GM12878 (cell line): Measurements from ENCODE around the gene CREB3L1. TPM values are rescaled to one million over a fixed set of nuclear protein-coding genes. Genes with fewer than 3 reads are reported as not detected.

Source experiments
- ATF7 ChIP-seq: fragments of 450-650 bp; IDR thresholded peaks from 2 replicates; pipeline ENCODE4 v1.6.1; 2016; ENCODE audit warnings: low read depth, mild to moderate bottlenecking
- BCLAF1 ChIP-seq: fragments of 450-650 bp; IDR thresholded peaks from 2 replicates; pipeline ENCODE4 v1.6.1; 2017; ENCODE audit warnings: antibody characterized with exemption, mild to moderate bottlenecking, moderate library complexity
- CHD1 ChIP-seq: IDR thresholded peaks from 2 replicates; pipeline ENCODE4 v1.6.1; 2012; ENCODE audit warnings: low read depth, low read length, improper control_type of control experiment
- CHD2 ChIP-seq: IDR thresholded peaks from 2 replicates; pipeline ENCODE4 v1.6.1; 2011; ENCODE audit warnings: low read depth, low read length, improper control_type of control experiment, borderline replicate concordance
- CREM ChIP-seq: IDR thresholded peaks from 2 replicates; pipeline ENCODE4 v1.6.1; 2014; ENCODE audit warnings: antibody characterized with exemption, low read depth
- ESRRA ChIP-seq: IDR thresholded peaks from 2 replicates; pipeline ENCODE4 v1.6.1; 2012; ENCODE audit warnings: mild to moderate bottlenecking, low read length, improper control_type of control experiment
- HCFC1 ChIP-seq: fragments of 150-350 bp; IDR thresholded peaks from 2 replicates; pipeline ENCODE4 v1.6.1; 2014; ENCODE audit warnings: low read length
- JUNB ChIP-seq: IDR thresholded peaks from 2 replicates; pipeline ENCODE4 v1.6.1; 2016; ENCODE audit warnings: antibody characterized with exemption, mild to moderate bottlenecking
- KAT2A ChIP-seq: conservative IDR thresholded peaks from 2 replicates; pipeline ENCODE4 v1.6.1; 2011; ENCODE audit warnings: low read depth, low read length; ENCODE audit not compliant: control insufficient read depth
- KLF5 ChIP-seq: fragments of 450-650 bp; IDR thresholded peaks from 2 replicates; pipeline ENCODE4 v1.6.1; 2014; ENCODE audit warnings: mild to moderate bottlenecking; ENCODE audit not compliant: partially characterized antibody
- NBN ChIP-seq: fragments of 450-650 bp; IDR thresholded peaks from 2 replicates; pipeline ENCODE4 v1.6.1; 2016
- POLR2AphosphoS2 ChIP-seq: IDR thresholded peaks from 2 replicates; pipeline ENCODE4 v1.6.1; 2011; ENCODE audit warnings: low read depth, mild to moderate bottlenecking, low read length, improper control_type of control experiment, moderate library complexity
- POLR2AphosphoS5 ChIP-seq: IDR thresholded peaks from 2 replicates; pipeline ENCODE4 v1.6.1; 2011; ENCODE audit warnings: mild to moderate bottlenecking, low read length, inconsistent platforms
- SIX5 ChIP-seq: IDR thresholded peaks from 2 replicates; pipeline ENCODE4 v1.6.1; 2011; ENCODE audit warnings: mild to moderate bottlenecking, low read depth, low read length, moderate library complexity; ENCODE audit not compliant: severe bottlenecking
- SPI1 ChIP-seq: IDR thresholded peaks from 2 replicates; pipeline ENCODE4 v1.6.1; 2011; ENCODE audit warnings: low read depth, mild to moderate bottlenecking, low read length, moderate library complexity, borderline replicate concordance; ENCODE audit not compliant: insufficient read depth
- SUZ12 ChIP-seq: fragments of 200-600 bp; sonication (generic); IDR thresholded peaks from one replicate; pipeline ENCODE4 v1.6.1; 2018; ENCODE audit warnings: antibody characterized with exemption, mild to moderate bottlenecking; ENCODE audit not compliant: unreplicated experiment
- WRNIP1 ChIP-seq: IDR thresholded peaks from 2 replicates; pipeline ENCODE4 v1.6.1; 2011; ENCODE audit warnings: low read depth, low read length, improper control_type of control experiment, borderline replicate concordance
- ZBTB33 ChIP-seq: fragments of 450-650 bp; IDR thresholded peaks from 2 replicates; pipeline ENCODE4 v1.6.1; 2017; ENCODE audit warnings: mild to moderate bottlenecking
- ZNF687 ChIP-seq: fragments of 450-650 bp; IDR thresholded peaks from 2 replicates; pipeline ENCODE4 v1.6.1; 2017; ENCODE audit warnings: mild to moderate bottlenecking, moderate library complexity
- polyA plus RNA-seq, 11 experiments: library from polyadenylated mRNA; depleted of rRNA in 4 of 11; unstranded in 6 of 11; stranded (reverse) in 5 of 11; fragments of >200 nt; fragmentation: Nextera tagmentation in 4 of 11; fragmentation: Illumina TruSeq in 1 of 11; extraction: Ambion mirVana in 4 of 11; extraction: Trizol in 1 of 11; gene quantifications; 1 replicate in 1 of 11; 2 replicates in 10 of 11; pipeline versions ENCODE4 v1.2.1 to v1.2.3, GENCODE V29; 2011 to 2016; ENCODE audit warnings: inconsistent platforms in 2 of 11, missing spikeins in 2 of 11, low read depth in 1 of 11
- total RNA-seq, 4 experiments: library from RNA; depleted of rRNA in 3 of 4; stranded (reverse); fragments of >200 nt in 3 of 4; fragmentation: Illumina TruSeq in 1 of 4; extraction: Trizol in 1 of 4; gene quantifications; 2 replicates each; pipeline versions ENCODE4 v1.2.1 to v1.2.3, GENCODE V29; 2013 to 2021
- TF ChIP-seq, protein P1 (sequence below), 3 experiments: IDR thresholded peaks in 2 of 3; conservative IDR thresholded peaks in 1 of 3; 2 replicates each; pipeline ENCODE4 v1.5.1; 2011; ENCODE audit warnings: low read depth in 3 of 3, low read length in 3 of 3, mild to moderate bottlenecking in 3 of 3, control low read depth in 2 of 3, moderate library complexity in 2 of 3, inconsistent platforms in 1 of 3, mixed read lengths in 1 of 3; ENCODE audit not compliant: control insufficient read depth in 2 of 3, insufficient read depth in 1 of 3; ENCODE audit errors: extremely low read depth in 1 of 3

The CREB3L1 gene
- total and polyA plus RNA-seq, 10 of the 15 experiments (the other 5 are each of a cell fraction or from before 2014, with no cell fraction given): 0.03 to 1.4 (median 0.22) TPM

- TF ChIP-seq ZBTB33 (peak; percentile 49; the same call in 1 of the 2 replicates), POLR2AphosphoS5 (no peak), SPI1 (no peak), CHD1 (no peak), CREM (no peak), WRNIP1 (no peak), HCFC1 (peak; percentile 42; the same call in 1 of the 2 replicates), CHD2 (no peak), ATF7 (no peak), ZNF687 (no peak), KAT2A (no peak), KLF5 (no peak), BCLAF1 (no peak), SIX5 (no peak), NBN (peak; percentile 44; the same call in 1 of the 2 replicates), POLR2AphosphoS2 (no peak), SUZ12 (no peak), JUNB (no peak), ESRRA (no peak)
- TF ChIP-seq, protein P1, sequence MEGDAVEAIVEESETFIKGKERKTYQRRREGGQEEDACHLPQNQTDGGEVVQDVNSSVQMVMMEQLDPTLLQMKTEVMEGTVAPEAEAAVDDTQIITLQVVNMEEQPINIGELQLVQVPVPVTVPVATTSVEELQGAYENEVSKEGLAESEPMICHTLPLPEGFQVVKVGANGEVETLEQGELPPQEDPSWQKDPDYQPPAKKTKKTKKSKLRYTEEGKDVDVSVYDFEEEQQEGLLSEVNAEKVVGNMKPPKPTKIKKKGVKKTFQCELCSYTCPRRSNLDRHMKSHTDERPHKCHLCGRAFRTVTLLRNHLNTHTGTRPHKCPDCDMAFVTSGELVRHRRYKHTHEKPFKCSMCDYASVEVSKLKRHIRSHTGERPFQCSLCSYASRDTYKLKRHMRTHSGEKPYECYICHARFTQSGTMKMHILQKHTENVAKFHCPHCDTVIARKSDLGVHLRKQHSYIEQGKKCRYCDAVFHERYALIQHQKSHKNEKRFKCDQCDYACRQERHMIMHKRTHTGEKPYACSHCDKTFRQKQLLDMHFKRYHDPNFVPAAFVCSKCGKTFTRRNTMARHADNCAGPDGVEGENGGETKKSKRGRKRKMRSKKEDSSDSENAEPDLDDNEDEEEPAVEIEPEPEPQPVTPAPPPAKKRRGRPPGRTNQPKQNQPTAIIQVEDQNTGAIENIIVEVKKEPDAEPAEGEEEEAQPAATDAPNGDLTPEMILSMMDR (IDR thresholded peaks at IDR 0.05 in 2 of 3, conservative IDR thresholded peaks at IDR 0.05 in 1 of 3; ENCODE audit: control insufficient read depth in 2 of 3, extremely low read depth in 1 of 3, insufficient read depth in 1 of 3, low read depth in 3 of 3, low read length in 3 of 3): peak; percentile 86 to 97 (median 87)
Measured at GRCh38 chr11:46352063-46352841, 74.8 kb downstream of the CREB3L1 start (continued).
